Stomach (tissue), 4 donors: ENCODE results near the gene PBXIP1.
A peak's percentile ranks its signal among the peaks of the same experiment; 100 is the strongest.

Experiments
- CTCF ChIP-seq, 7 experiments: fragments of 450-650 bp in 4 of 7; fragments of 200-600 bp in 3 of 7; sonication (generic) in 3 of 7; IDR thresholded peaks; one replicate each; pipeline ENCODE4 v1.5.1; 2016 to 2019; ENCODE audit warnings: antibody characterized with exemption in 7 of 7, control low read depth in 2 of 7, mild to moderate bottlenecking in 1 of 7
- POLR2A ChIP-seq, 4 donors: fragments of 450-650 bp; IDR thresholded peaks; one replicate each; pipeline ENCODE4 v1.6.1; 2016; ENCODE audit warnings: antibody characterized with exemption in 4 of 4, control low read depth in 2 of 4, mild to moderate bottlenecking in 1 of 4, moderate library complexity in 1 of 4
- POLR2AphosphoS5 ChIP-seq, 3 donors: sonication (generic); formaldehyde crosslinking; IDR thresholded peaks; one replicate each; pipeline ENCODE4 v1.6.1; 2016; ENCODE audit warnings: antibody characterized with exemption in 3 of 3

DNA sequence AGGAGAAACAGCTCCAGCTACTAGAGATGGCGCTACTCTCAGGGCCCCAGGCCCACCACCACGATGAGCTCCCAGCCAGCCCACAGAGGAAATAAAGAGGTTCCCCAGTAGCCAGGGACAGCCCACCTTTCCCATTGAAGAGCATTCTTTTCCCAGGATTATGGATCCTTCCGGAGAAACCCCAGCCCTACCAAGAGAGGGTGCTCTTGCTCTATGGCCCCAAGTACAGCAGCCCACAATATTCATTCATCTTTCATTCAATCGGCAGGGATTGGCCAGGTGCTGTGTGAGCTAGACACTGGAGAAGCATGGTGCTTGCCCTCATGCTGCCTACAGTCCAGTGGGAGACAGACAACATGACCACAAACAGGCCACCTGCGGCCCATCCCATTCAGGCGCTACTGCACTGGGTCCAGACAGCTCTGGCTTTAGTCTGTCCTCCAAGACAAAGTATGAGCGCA lies 49.2 kb downstream of the PBXIP1 start:
- TF ChIP-seq POLR2AphosphoS5 (IDR thresholded peaks at IDR 0.05), result no peak
- TF ChIP-seq POLR2A (IDR thresholded peaks at IDR 0.05), result no peak
- TF ChIP-seq CTCF (IDR thresholded peaks at IDR 0.05), result peak in 4 of 7 experiments; percentile 29 to 62 (median 56)
